22Rv1 (cell line): Measurements from ENCODE around the gene PKD2L1.

ENCODE experiments used
- CTCF ChIP-seq: fragments of 450-650 bp; IDR thresholded peaks from 2 replicates; pipeline ENCODE4 v1.5.1; 2017; ENCODE audit warnings: mild to moderate bottlenecking
- ZFX ChIP-seq: fragments of 450-650 bp; IDR thresholded peaks from 2 replicates; pipeline ENCODE4 v1.6.1; 2017; ENCODE audit warnings: antibody characterized with exemption, borderline replicate concordance

DNA sequence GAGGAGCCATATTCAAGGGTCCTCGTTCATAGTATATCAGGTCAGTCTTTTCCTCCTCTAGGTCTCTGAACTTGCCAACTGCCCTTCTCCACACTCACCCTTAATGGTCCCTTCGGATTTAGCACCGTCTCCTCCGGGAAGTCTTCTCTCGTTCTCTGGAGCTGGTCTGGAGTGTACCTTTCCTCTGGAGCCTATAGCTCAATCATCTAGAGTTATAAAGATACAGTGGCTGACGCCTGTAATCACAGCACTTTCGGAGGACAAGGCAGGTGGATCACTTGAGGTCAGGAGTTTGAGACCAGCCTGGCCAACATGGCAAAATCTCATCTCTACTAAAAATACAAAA is 12.6 kb upstream of the PKD2L1 start:
- peak; percentile 50 for TF ChIP-seq CTCF
- no peak for TF ChIP-seq ZFX
